MCF 10A (cell line): Measurements from ENCODE around the gene ARHGAP12. TPM values are rescaled to one million over a fixed set of nuclear protein-coding genes. Genes with fewer than 3 reads are reported as not detected.

ENCODE experiments used
- BruUV-seq: library from RNA; stranded (reverse); fragments of 400-500 nt; replicated peaks from 2 replicates; lab custom pipeline; 2021; lab: Mats Ljungman, UMichigan
- CTCF ChIA-PET: fragments of 300-600 bp; sonication (Branson Sonifier 250); formaldehyde crosslinking; extraction: SDS; loops from one replicate; lab custom pipeline; 2021; ENCODE audit warnings: antibody characterized with exemption, inconsistent platforms; lab: Yijun Ruan, JAX
- POLR2A ChIA-PET: fragments of 300-600, 350-650 bp; sonication (Branson Sonifier 250); formaldehyde crosslinking; extraction: SDS; loops from one replicate; lab custom pipeline; 2020; ENCODE audit warnings: antibody characterized with exemption, inconsistent platforms; lab: Yijun Ruan, JAX
- DNase-seq: peaks from one replicate; pipeline ENCODE4 v3.0.0-alpha.2; 2018; ENCODE audit not compliant: unreplicated experiment
- H3K27ac Mint-ChIP-seq: one replicate; pipeline ENCODE4 v1.8.0; 2022; ENCODE audit warnings: mild to moderate bottlenecking, low read depth, mixed read lengths; ENCODE audit not compliant: unreplicated experiment
- H3K27me3 Mint-ChIP-seq: one replicate; pipeline ENCODE4 v1.8.0; 2022; ENCODE audit warnings: mixed read lengths; ENCODE audit not compliant: insufficient read depth, unreplicated experiment
- H3K36me3 Mint-ChIP-seq: one replicate; pipeline ENCODE4 v1.8.0; 2022; ENCODE audit warnings: mild to moderate bottlenecking, moderate library complexity, mixed read lengths; ENCODE audit not compliant: insufficient read depth, unreplicated experiment
- H3K4me1 Mint-ChIP-seq: one replicate; pipeline ENCODE4 v1.8.0; 2022; ENCODE audit warnings: mixed read lengths; ENCODE audit not compliant: insufficient read depth, unreplicated experiment
- H3K4me3 Mint-ChIP-seq: one replicate; pipeline ENCODE4 v1.8.0; 2022; ENCODE audit warnings: mild to moderate bottlenecking, moderate library complexity, mixed read lengths; ENCODE audit not compliant: unreplicated experiment
- H3K9me3 Mint-ChIP-seq: one replicate; pipeline ENCODE4 v1.8.0; 2022; ENCODE audit warnings: mixed read lengths; ENCODE audit not compliant: unreplicated experiment
- intact Hi-C: fragments of 100-400 bp; cut with micrococcal nuclease; formaldehyde crosslinking; loops from 2 replicates; pipeline ENCODE4 v1.14.1; 2022
- total RNA-seq: library from RNA; stranded (reverse); gene quantifications from 2 replicates; pipeline ENCODE4 v1.2.3, GENCODE V29; 2022
- TF ChIP-seq, protein P1 (sequence below): fragments of 200-600 bp; IDR thresholded peaks from one replicate; pipeline ENCODE4 v1.8.0; 2022; ENCODE audit warnings: antibody characterized with exemption, mild to moderate bottlenecking; ENCODE audit not compliant: unreplicated experiment

ARHGAP12 gene
- total RNA-seq, 1 experiment from 2014 or later = 26.0 TPM

DNA sequence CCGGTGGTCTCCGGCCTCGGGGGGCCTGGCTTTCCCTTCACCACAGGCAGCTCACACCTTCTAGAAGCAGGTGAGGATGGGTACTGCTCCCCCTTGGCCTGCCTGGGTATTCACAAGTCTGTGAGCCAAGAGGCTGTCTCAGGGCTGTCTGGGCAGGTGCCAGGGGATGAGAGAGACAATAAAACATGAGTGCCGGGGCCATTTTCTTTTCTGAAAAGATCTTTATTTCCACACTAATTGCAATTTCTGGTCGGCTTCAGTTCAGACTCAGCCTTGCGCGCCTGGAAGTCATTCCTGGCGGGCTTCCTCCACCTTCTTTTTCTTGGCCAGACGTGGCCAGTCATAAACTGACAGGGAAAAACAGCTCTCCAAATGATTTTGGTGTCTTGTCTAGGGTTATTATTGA is 171.2 kb downstream of the ARHGAP12 start:
- Mint-ChIP-seq H3K4me1 (peaks cover 23% of the 10 kb centered on the region), H3K4me3 (no peak overlapping the region), H3K9me3 (no peaks in the 10 kb centered on the region), H3K27me3 (no peaks in the 10 kb centered on the region), H3K27ac (no peak overlapping the region), H3K36me3 (no peaks in the 10 kb centered on the region)
- BruUV-seq = no TSS peak
- ChIA-PET POLR2A (no interaction called here), CTCF (no interaction called here)
- peak; percentile 33 for DNase-seq
- TF ChIP-seq, protein P1, sequence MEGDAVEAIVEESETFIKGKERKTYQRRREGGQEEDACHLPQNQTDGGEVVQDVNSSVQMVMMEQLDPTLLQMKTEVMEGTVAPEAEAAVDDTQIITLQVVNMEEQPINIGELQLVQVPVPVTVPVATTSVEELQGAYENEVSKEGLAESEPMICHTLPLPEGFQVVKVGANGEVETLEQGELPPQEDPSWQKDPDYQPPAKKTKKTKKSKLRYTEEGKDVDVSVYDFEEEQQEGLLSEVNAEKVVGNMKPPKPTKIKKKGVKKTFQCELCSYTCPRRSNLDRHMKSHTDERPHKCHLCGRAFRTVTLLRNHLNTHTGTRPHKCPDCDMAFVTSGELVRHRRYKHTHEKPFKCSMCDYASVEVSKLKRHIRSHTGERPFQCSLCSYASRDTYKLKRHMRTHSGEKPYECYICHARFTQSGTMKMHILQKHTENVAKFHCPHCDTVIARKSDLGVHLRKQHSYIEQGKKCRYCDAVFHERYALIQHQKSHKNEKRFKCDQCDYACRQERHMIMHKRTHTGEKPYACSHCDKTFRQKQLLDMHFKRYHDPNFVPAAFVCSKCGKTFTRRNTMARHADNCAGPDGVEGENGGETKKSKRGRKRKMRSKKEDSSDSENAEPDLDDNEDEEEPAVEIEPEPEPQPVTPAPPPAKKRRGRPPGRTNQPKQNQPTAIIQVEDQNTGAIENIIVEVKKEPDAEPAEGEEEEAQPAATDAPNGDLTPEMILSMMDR = no peak
- intact Hi-C loops = no loop called here

GRCh38 chr10:31756729-31757110 is 171.9 kb downstream of the ARHGAP12 start:
- no peaks in the 10 kb centered on the region for H3K9me3 Mint-ChIP-seq
- intact Hi-C loops = no loop called here
- H3K4me3 Mint-ChIP-seq = no peak overlapping the region
- no peak overlapping the region for H3K27ac Mint-ChIP-seq
- ChIA-PET CTCF (no interaction called here), POLR2A (no interaction called here)
- no peak for DNase-seq
- H3K4me1 Mint-ChIP-seq = peaks cover 23% of the 10 kb centered on the region
- no peaks in the 10 kb centered on the region for H3K36me3 Mint-ChIP-seq
- BruUV-seq = no TSS peak
- no peaks in the 10 kb centered on the region for H3K27me3 Mint-ChIP-seq
- TF ChIP-seq, protein P1 = no peak

DNA sequence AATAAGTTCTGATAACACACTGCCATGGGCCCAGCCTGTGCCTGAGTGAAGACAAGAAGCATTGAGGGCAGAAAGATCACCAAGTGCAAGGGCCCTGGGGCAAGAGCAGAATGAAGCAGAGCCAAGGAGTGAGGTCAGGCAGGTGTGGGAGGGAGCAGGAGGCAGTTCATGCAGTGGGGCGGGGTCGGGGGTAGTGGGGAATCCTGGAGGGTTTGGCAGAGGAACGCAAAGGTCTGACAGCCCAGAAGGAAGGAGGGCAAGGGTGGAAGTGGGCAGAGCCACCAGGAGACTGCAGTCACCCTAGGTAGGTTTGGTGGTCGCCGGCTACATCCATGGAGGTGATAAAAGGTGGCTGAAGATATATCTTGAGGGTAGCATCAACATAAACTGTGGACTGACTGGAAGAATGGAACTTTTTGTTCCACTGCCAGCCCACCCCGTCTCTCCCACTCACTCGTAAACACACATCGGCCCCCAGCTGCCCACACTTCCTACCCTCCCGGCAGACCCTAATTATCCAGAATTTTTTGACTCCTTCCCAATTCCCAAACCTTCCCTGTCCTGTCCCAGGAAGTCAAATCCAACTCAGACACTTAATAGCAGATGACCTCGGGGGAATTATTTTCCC is 172.4 kb downstream of the ARHGAP12 start:
- ChIA-PET POLR2A (no interaction called here), CTCF (no interaction called here)
- Mint-ChIP-seq H3K27me3 (no peaks in the 10 kb centered on the region), H3K27ac (peak overlapping the region; percentile 30), H3K4me3 (no peak overlapping the region), H3K4me1 (peaks cover 23% of the 10 kb centered on the region), H3K9me3 (no peaks in the 10 kb centered on the region), H3K36me3 (no peaks in the 10 kb centered on the region)
- TF ChIP-seq, protein P1 = no peak
- intact Hi-C loops = no loop called here
- DNase-seq = peak; percentile 38
- BruUV-seq = no TSS peak

Other genes starting within 250 kb of the ARHGAP12 start
- 150 and 187 TPM in 2 replicates for gene KIF5B, start 127.6 kb upstream of the ARHGAP12 start, total RNA-seq